Activated CD8-positive, alpha-beta memory T cell treated with anti-CD3 and anti-CD28 coated beads, Interleukin-2, amount 50 U/mL, for 1 hour (primary cell): ENCODE data around the gene ZNF219.

Experiments used
- DNase-seq: peaks from one replicate; pipeline ENCODE4 v3.0.0-alpha.2; 2020; ENCODE audit errors: extremely low read depth

Gene ZNF219

GRCh38 chr14:21087294-21088091 is 11.0 kb downstream of the ZNF219 start:
- peak; percentile 86 for DNase-seq

GRCh38 chr14:21086908-21087293 is 11.6 kb downstream of the ZNF219 start:
- no peak for DNase-seq

GRCh38 chr14:21084998-21085853 is 13.2 kb downstream of the ZNF219 start:
- DNase-seq = no peak

- no peak for DNase-seq
Observed at GRCh38 chr14:21084396-21084795, 14.1 kb downstream of the ZNF219 start.

- no peak for DNase-seq
Observed at GRCh38 chr14:21083565-21084325, 14.7 kb downstream of the ZNF219 start.

- DNase-seq = no peak
Observed at GRCh38 chr14:21081521-21082142, 16.8 kb downstream of the ZNF219 start.

GRCh38 chr14:21078726-21079125 is 19.7 kb downstream of the ZNF219 start:
- no peak for DNase-seq

- no peak for DNase-seq
Observed at GRCh38 chr14:21078287-21078686, 20.2 kb downstream of the ZNF219 start.

GRCh38 chr14:21077672-21078071 is 20.8 kb downstream of the ZNF219 start:
- DNase-seq = no peak

- DNase-seq = no peak
Observed at GRCh38 chr14:21075719-21076437, 22.6 kb downstream of the ZNF219 start.

GRCh38 chr14:21074398-21075272 is 23.8 kb downstream of the ZNF219 start:
- no peak for DNase-seq

GRCh38 chr14:21073921-21074320 is 24.5 kb downstream of the ZNF219 start:
- DNase-seq = no peak

- DNase-seq = no peak
Observed at GRCh38 chr14:21072781-21073339, 25.6 kb downstream of the ZNF219 start.

GRCh38 chr14:21072031-21072473 is 26.4 kb downstream of the ZNF219 start:
- no peak for DNase-seq

- DNase-seq = no peak
Observed at GRCh38 chr14:21071225-21072030, 27.0 kb downstream of the ZNF219 start.

- DNase-seq = no peak
Observed at GRCh38 chr14:21070610-21071224, 27.7 kb downstream of the ZNF219 start.

- no peak for DNase-seq
Observed at GRCh38 chr14:21070083-21070609, 28.3 kb downstream of the ZNF219 start, which contains the start of gene ARHGEF40. Gene ARHGEF40, plus strand, starts transcription at chr14:21070304. Its CDS starts 93 bp downstream, at chr14:21070397.
